Upper lobe of left lung (tissue), 4 donors: Measurements from ENCODE around the gene SLC38A11.

ENCODE experiments used
- EP300 ChIP-seq, 4 donors: sonication (generic); formaldehyde crosslinking; IDR thresholded peaks; one replicate each; pipeline ENCODE4 v1.5.1; 2017; ENCODE audit warnings: antibody characterized with exemption in 4 of 4, control low read depth in 2 of 4
- POLR2A ChIP-seq, 4 donors: fragments of 450-650 bp; IDR thresholded peaks; one replicate each; pipeline ENCODE4 v1.5.1; 2016 to 2017; ENCODE audit warnings: antibody characterized with exemption in 4 of 4, mild to moderate bottlenecking in 2 of 4
- TF ChIP-seq, protein P1 (sequence below), 6 experiments: fragments of 450-650 bp in 4 of 6; fragments of 200-600 bp in 2 of 6; sonication (generic) in 2 of 6; IDR thresholded peaks; one replicate each; pipeline ENCODE4 v1.5.1; 2016 to 2019; ENCODE audit warnings: antibody characterized with exemption in 6 of 6

- TF ChIP-seq, protein P1, sequence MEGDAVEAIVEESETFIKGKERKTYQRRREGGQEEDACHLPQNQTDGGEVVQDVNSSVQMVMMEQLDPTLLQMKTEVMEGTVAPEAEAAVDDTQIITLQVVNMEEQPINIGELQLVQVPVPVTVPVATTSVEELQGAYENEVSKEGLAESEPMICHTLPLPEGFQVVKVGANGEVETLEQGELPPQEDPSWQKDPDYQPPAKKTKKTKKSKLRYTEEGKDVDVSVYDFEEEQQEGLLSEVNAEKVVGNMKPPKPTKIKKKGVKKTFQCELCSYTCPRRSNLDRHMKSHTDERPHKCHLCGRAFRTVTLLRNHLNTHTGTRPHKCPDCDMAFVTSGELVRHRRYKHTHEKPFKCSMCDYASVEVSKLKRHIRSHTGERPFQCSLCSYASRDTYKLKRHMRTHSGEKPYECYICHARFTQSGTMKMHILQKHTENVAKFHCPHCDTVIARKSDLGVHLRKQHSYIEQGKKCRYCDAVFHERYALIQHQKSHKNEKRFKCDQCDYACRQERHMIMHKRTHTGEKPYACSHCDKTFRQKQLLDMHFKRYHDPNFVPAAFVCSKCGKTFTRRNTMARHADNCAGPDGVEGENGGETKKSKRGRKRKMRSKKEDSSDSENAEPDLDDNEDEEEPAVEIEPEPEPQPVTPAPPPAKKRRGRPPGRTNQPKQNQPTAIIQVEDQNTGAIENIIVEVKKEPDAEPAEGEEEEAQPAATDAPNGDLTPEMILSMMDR (IDR thresholded peaks at IDR 0.05): no peak
- no peak for TF ChIP-seq EP300 (IDR thresholded peaks at IDR 0.05)
- no peak for TF ChIP-seq POLR2A (IDR thresholded peaks at IDR 0.05)
Observed at GRCh38 chr2:164887434-164888144, 67.7 kb downstream of the SLC38A11 start.
